HEK293 (cell line): ENCODE measurements around the gene TAS1R2.

ENCODE experiments used
- CTCF ChIA-PET: fragments of 350-600 bp; formaldehyde crosslinking; extraction: SDS; loops from one replicate; lab custom pipeline; 2021; ENCODE audit warnings: antibody characterized with exemption; lab: Yijun Ruan, JAX
- POLR2A ChIA-PET: fragments of 300-600 bp; formaldehyde crosslinking; extraction: SDS; loops from one replicate; lab custom pipeline; 2020; ENCODE audit warnings: antibody characterized with exemption, inconsistent platforms; lab: Yijun Ruan, JAX
- H3K27ac ChIP-seq: fragments of 200-500 bp; sonication (Bioruptor generic); 2 replicates; pipeline ENCODE4 v1.5.1; 2014; ENCODE audit warnings: low read depth, low read length, control low read depth, inconsistent platforms; ENCODE audit errors: extremely low read depth
- H3K36me3 ChIP-seq, 2 experiments: fragments of 200-500 bp in 1 of 2; sonication (Bioruptor generic) in 1 of 2; 1 replicate in 1 of 2; 2 replicates in 1 of 2; pipeline ENCODE4 v1.5.1; 2014 to 2017; ENCODE audit warnings: inconsistent platforms in 2 of 2, low read length in 2 of 2; ENCODE audit not compliant: control insufficient read depth in 2 of 2, insufficient read depth in 1 of 2
- H3K4me1 ChIP-seq: fragments of 200-500 bp; sonication (Bioruptor generic); 2 replicates; pipeline ENCODE4 v1.5.1; 2014; ENCODE audit warnings: mild to moderate bottlenecking, low read length, inconsistent platforms; ENCODE audit not compliant: control insufficient read depth, insufficient read depth
- H3K4me3 ChIP-seq: 2 replicates; pipeline ENCODE4 v1.5.1; 2011; ENCODE audit warnings: low read depth, mild to moderate bottlenecking, control low read depth, low read length, moderate library complexity
- H3K9me3 ChIP-seq: fragments of 200-500 bp; sonication (Bioruptor generic); 2 replicates; pipeline ENCODE4 v1.5.1; 2014; ENCODE audit warnings: low read depth, low read length, inconsistent platforms; ENCODE audit not compliant: control insufficient read depth, insufficient read depth
- BCL11B ChIP-seq: fragments of 450-650 bp; formaldehyde crosslinking; IDR thresholded peaks from 2 replicates; pipeline ENCODE4 v1.5.1; 2016; ENCODE audit warnings: low read depth, missing biosample characterization, missing genetic modification characterization
- IKZF3 ChIP-seq: fragments of 450-650 bp; IDR thresholded peaks from 2 replicates; pipeline ENCODE4 v1.5.0; 2018; ENCODE audit warnings: missing biosample characterization, mild to moderate bottlenecking, missing genetic modification characterization, moderate library complexity
- MYNN ChIP-seq: fragments of 450-650 bp; formaldehyde crosslinking; IDR thresholded peaks from 2 replicates; pipeline ENCODE4 v1.5.1; 2016; ENCODE audit warnings: missing biosample characterization, missing genetic modification characterization, borderline replicate concordance
- ZBTB1 ChIP-seq: fragments of 450-650 bp; formaldehyde crosslinking; IDR thresholded peaks from 2 replicates; pipeline ENCODE4 v1.5.1; 2016; ENCODE audit warnings: missing biosample characterization, missing genetic modification characterization
- ZBTB21 ChIP-seq: fragments of 450-650 bp; formaldehyde crosslinking; IDR thresholded peaks from 2 replicates; pipeline ENCODE4 v1.5.1; 2017; ENCODE audit warnings: missing biosample characterization, missing genetic modification characterization
- ZBTB6 ChIP-seq: fragments of 450-650 bp; formaldehyde crosslinking; IDR thresholded peaks from 2 replicates; pipeline ENCODE4 v1.5.1; 2017; ENCODE audit warnings: missing biosample characterization, missing genetic modification characterization
- ZNF133 ChIP-seq: fragments of 450-650 bp; formaldehyde crosslinking; IDR thresholded peaks from 2 replicates; pipeline ENCODE4 v1.5.1; 2016; ENCODE audit warnings: missing biosample characterization, missing genetic modification characterization
- ZNF155 ChIP-seq: fragments of 450-650 bp; formaldehyde crosslinking; IDR thresholded peaks from 2 replicates; pipeline ENCODE4 v1.5.1; 2016; ENCODE audit warnings: missing biosample characterization, missing genetic modification characterization
- ZNF175 ChIP-seq: fragments of 450-650 bp; formaldehyde crosslinking; IDR thresholded peaks from 2 replicates; pipeline ENCODE4 v1.5.1; 2016; ENCODE audit warnings: missing biosample characterization, missing genetic modification characterization
- ZNF266 ChIP-seq: fragments of 450-650 bp; formaldehyde crosslinking; IDR thresholded peaks from 2 replicates; pipeline ENCODE4 v1.5.1; 2016; ENCODE audit warnings: missing biosample characterization, missing genetic modification characterization, low read depth
- ZNF513 ChIP-seq: fragments of 450-650 bp; IDR thresholded peaks from 2 replicates; pipeline ENCODE4 v1.5.1; 2018; ENCODE audit warnings: missing biosample characterization, missing genetic modification characterization
- ZNF521 ChIP-seq: fragments of 450-650 bp; formaldehyde crosslinking; IDR thresholded peaks from 2 replicates; pipeline ENCODE4 v1.5.1; 2017; ENCODE audit warnings: missing biosample characterization, mild to moderate bottlenecking, missing genetic modification characterization
- ZNF610 ChIP-seq: fragments of 450-650 bp; formaldehyde crosslinking; IDR thresholded peaks from 2 replicates; pipeline ENCODE4 v1.5.1; 2016; ENCODE audit warnings: missing biosample characterization, missing genetic modification characterization, borderline replicate concordance
- ZNF654 ChIP-seq: fragments of 450-650 bp; formaldehyde crosslinking; IDR thresholded peaks from 2 replicates; pipeline ENCODE4 v1.5.1; 2016; ENCODE audit warnings: low read depth, missing biosample characterization, missing genetic modification characterization
- ZSCAN16 ChIP-seq: fragments of 450-650 bp; formaldehyde crosslinking; IDR thresholded peaks from 2 replicates; pipeline ENCODE4 v1.5.1; 2016; ENCODE audit warnings: missing biosample characterization, missing genetic modification characterization
- TF ChIP-seq, protein P1 (sequence below): fragments of 450-650 bp; formaldehyde crosslinking; IDR thresholded peaks from 2 replicates; pipeline ENCODE4 v1.5.1; 2016; ENCODE audit warnings: missing biosample characterization, missing genetic modification characterization
- TF ChIP-seq, protein P2 (sequence below): fragments of 450-650 bp; formaldehyde crosslinking; IDR thresholded peaks from 2 replicates; pipeline ENCODE4 v1.5.1; 2016; ENCODE audit warnings: missing biosample characterization, missing genetic modification characterization

Gene TAS1R2

DNA sequence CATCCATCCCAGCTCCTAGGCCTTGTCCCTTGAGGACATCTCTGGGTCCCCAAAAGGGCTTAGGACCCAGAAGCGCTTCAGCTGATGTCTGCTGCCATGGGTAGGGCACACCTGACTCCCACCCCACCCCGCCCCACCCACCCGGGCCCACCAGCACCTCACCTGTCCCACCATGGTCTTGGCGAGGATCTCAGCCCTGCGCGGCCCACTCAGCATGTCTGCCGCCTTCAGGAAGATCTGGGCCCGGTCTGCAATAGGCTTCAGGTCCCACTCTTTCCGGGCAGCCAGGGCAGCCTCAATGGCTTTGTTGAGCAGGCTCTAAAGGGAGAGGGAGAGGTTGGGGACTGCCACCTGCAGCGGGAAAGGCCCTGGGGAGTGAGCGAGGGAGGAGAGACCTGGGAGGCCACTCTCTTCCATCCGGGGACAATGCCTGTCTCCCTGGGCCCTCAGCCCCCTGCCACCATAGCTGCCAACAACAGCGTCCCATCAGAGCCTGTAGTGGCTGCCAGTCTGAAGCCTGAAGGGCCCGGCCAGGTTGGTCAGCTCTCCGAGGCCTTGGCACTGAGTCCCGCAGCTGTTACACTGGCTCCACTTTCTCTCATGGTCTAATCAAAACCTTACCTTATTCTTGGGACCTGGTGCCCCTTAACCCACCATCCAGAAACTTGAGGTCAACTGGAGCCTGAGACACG lies 26.0 kb upstream of the TAS1R2 start:
- Histone ChIP-seq H3K36me3 (peaks cover 0 to 7% of the 10 kb centered on the region in 2 experiments; a peak in 1 of 3 replicates), H3K4me1 (no peaks in the 10 kb centered on the region), H3K27ac (no peak overlapping the region), H3K4me3 (no peak overlapping the region), H3K9me3 (no peaks in the 10 kb centered on the region)
- TF ChIP-seq ZNF133 (tag by site-specific recombination) (no peak), ZNF513 (no peak), IKZF3 (no peak), ZNF155 (no peak)
- CTCF ChIA-PET, result interaction anchor here (1.1 to 3.4 kb wide), 12 partner anchors 11 to 225 kb away, joined by 3 to 29 read pairs (median 8); partner anchors contain the start of gene ALDH4A1
- POLR2A ChIA-PET, result no interaction called here

GRCh38 chr1:18884727-18885126 lies 25.3 kb upstream of the TAS1R2 start:
- TF ChIP-seq, protein P1, sequence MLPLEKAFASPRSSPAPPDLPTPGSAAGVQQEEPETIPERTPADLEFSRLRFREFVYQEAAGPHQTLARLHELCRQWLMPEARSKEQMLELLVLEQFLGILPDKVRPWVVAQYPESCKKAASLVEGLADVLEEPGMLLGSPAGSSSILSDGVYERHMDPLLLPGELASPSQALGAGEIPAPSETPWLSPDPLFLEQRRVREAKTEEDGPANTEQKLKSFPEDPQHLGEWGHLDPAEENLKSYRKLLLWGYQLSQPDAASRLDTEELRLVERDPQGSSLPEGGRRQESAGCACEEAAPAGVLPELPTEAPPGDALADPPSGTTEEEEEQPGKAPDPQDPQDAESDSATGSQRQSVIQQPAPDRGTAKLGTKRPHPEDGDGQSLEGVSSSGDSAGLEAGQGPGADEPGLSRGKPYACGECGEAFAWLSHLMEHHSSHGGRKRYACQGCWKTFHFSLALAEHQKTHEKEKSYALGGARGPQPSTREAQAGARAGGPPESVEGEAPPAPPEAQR (tag by site-specific recombination), result no peak
- no peak for TF ChIP-seq ZNF654 (tag by site-specific recombination)
- TF ChIP-seq, protein P2, sequence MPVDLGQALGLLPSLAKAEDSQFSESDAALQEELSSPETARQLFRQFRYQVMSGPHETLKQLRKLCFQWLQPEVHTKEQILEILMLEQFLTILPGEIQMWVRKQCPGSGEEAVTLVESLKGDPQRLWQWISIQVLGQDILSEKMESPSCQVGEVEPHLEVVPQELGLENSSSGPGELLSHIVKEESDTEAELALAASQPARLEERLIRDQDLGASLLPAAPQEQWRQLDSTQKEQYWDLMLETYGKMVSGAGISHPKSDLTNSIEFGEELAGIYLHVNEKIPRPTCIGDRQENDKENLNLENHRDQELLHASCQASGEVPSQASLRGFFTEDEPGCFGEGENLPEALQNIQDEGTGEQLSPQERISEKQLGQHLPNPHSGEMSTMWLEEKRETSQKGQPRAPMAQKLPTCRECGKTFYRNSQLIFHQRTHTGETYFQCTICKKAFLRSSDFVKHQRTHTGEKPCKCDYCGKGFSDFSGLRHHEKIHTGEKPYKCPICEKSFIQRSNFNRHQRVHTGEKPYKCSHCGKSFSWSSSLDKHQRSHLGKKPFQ, result no peak
- no peak for TF ChIP-seq MYNN (tag by site-specific recombination)
- TF ChIP-seq BCL11B, result no peak
- TF ChIP-seq, all 188 proteins: peak for 0

DNA sequence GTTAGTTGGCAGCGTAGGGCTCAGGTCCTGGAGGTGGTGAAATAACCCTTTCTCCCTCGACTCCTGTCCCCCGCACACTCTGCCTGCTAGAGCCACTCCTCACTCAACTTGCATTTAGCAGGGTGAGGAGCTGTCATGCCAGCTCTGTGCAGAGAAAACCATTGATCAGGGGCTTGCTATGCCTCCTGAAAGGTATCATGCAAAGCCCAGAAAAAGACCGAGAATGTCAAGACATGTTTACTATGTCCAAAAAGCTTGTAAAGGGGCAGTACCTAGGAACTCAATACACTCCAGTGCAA lies 24.9 kb upstream of the TAS1R2 start:
- Histone ChIP-seq H3K4me3 (no peak overlapping the region), H3K36me3 (peaks cover 0 to 7% of the 10 kb centered on the region in 2 experiments; a peak in 1 of 3 replicates), H3K4me1 (0 out of 2 replicates have a peak, but pooled peaks cover 2% of the 10 kb centered on the region), H3K9me3 (no peaks in the 10 kb centered on the region), H3K27ac (no peak overlapping the region)
- POLR2A ChIA-PET, result interaction anchor here (1.4 kb wide), 1 partner anchor 19 kb away, joined by 7 read pairs; the partner anchor contains the start of gene ALDH4A1
- CTCF ChIA-PET, result interaction anchor here (0.6 to 3.4 kb wide), 35 partner anchors 9 to 1663 kb away, joined by 3 to 29 read pairs (median 4); partner anchors contain the start of gene ALDH4A1
- TF ChIP-seq ZNF175 (no peak), ZNF610 (tag by site-specific recombination) (no peak), ZNF155 (no peak), ZNF521 (no peak), ZNF266 (tag by site-specific recombination) (no peak), ZSCAN16 (no peak), ZBTB21 (tag by site-specific recombination) (no peak), ZBTB6 (tag by site-specific recombination) (no peak), ZBTB1 (tag by site-specific recombination) (no peak)

More at GRCh38 chr1:18884727-18885126, 25.3 kb upstream of the TAS1R2 start:
- Histone ChIP-seq H3K36me3 (peaks cover 0 to 7% of the 10 kb centered on the region in 2 experiments; a peak in 1 of 3 replicates), H3K4me3 (no peak overlapping the region), H3K4me1 (0 out of 2 replicates have a peak, but pooled peaks cover 2% of the 10 kb centered on the region), H3K9me3 (no peaks in the 10 kb centered on the region), H3K27ac (no peak overlapping the region)
- CTCF ChIA-PET, result interaction anchor here (0.7 to 3.4 kb wide), 28 partner anchors 8 to 356 kb away, joined by 3 to 29 read pairs (median 4); partner anchors contain the start of gene ALDH4A1
- POLR2A ChIA-PET, result interaction anchor here (1.4 kb wide), 1 partner anchor 18 kb away, joined by 7 read pairs; the partner anchor contains the start of gene ALDH4A1
